Chondrocyte (in vitro differentiated cells): ENCODE results near the gene ECI1. TPM values are rescaled to one million over a fixed set of nuclear protein-coding genes. Genes with fewer than 3 reads are reported as not detected.

ENCODE experiments used
- DNase-seq: peaks from one replicate; pipeline ENCODE4 v3.0.0; 2021; ENCODE audit warnings: mixed read lengths, low spot score
- H3K27ac Mint-ChIP-seq: one replicate; pipeline ENCODE4 v1.8.0; 2021; ENCODE audit warnings: mild to moderate bottlenecking, moderate library complexity, mixed read lengths; ENCODE audit not compliant: unreplicated experiment
- H3K27me3 Mint-ChIP-seq: 2 replicates; pipeline ENCODE4 v1.8.0; 2021; ENCODE audit warnings: low read depth, mixed read lengths
- H3K36me3 Mint-ChIP-seq: 2 replicates; pipeline ENCODE4 v1.8.0; 2021; ENCODE audit warnings: low read depth, mixed read lengths
- H3K4me1 Mint-ChIP-seq: 2 replicates; pipeline ENCODE4 v1.8.0; 2021; ENCODE audit warnings: low read depth, mild to moderate bottlenecking, mixed read lengths
- H3K4me3 Mint-ChIP-seq: one replicate; pipeline ENCODE4 v1.8.0; 2021; ENCODE audit warnings: mild to moderate bottlenecking, moderate library complexity, mixed read lengths; ENCODE audit not compliant: unreplicated experiment
- H3K9me3 Mint-ChIP-seq: 2 replicates; pipeline ENCODE4 v1.8.0; 2021; ENCODE audit warnings: low read depth, mixed read lengths
- microRNA-seq: library from miRNA; unstranded; fragments of <30 nt; microRNA quantifications from one replicate; pipeline ENCODE4 v1.2.0, GENCODE V29; 2020; ENCODE audit warnings: borderline number of aligned reads
- total RNA-seq: library from RNA; stranded (reverse); gene quantifications from 3 replicates; pipeline ENCODE4 v1.2.1, GENCODE V29; 2021
- TF ChIP-seq, protein P1 (sequence below): fragments of 200-600 bp; sonication (generic); IDR thresholded peaks from 2 replicates; pipeline ENCODE4 v1.5.0; 2021; ENCODE audit warnings: antibody characterized with exemption, mild to moderate bottlenecking, moderate library complexity

ECI1 gene
- total RNA-seq, 1 donor from 2014 or later = 44.5 TPM

DNA sequence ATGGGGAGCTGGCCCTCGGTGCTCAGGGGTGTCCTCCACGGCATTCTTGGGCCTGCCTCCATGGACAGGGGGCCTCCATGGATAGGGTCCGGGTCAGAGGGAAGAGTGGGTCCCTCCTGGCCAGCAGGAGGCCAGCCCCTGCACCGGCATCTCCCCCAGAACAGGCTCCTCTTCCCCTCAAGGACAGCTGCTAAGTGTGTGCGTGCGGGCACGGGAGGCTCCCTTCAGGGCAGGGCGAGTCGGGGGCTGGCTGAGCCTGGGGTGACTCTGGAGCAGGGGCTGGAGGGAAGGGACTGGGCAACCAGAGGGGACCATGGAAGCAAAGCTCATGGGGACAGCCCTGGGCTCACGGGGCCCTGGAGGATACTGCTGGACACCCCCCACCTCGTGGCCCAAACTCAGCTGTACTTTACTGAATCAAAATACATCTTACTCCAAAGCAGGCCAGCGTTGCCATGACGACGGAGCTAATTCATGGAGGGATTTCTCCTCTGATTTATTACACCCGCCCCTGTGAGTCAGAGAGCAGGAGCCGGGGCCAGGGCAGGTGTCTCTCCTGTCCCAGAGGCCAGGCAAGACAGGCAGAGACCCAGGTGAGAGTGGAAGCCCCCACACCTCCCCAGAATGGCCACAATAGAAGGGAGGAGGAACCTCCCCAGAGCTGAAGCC is 57.1 kb downstream of the ECI1 start:
- Mint-ChIP-seq H3K27ac (no peak overlapping the region), H3K9me3 (no peaks in the 10 kb centered on the region), H3K36me3 (no peaks in the 10 kb centered on the region), H3K27me3 (peaks cover 7% of the 10 kb centered on the region), H3K4me1 (peaks cover 4% of the 10 kb centered on the region), H3K4me3 (no peak overlapping the region)
- TF ChIP-seq, protein P1, sequence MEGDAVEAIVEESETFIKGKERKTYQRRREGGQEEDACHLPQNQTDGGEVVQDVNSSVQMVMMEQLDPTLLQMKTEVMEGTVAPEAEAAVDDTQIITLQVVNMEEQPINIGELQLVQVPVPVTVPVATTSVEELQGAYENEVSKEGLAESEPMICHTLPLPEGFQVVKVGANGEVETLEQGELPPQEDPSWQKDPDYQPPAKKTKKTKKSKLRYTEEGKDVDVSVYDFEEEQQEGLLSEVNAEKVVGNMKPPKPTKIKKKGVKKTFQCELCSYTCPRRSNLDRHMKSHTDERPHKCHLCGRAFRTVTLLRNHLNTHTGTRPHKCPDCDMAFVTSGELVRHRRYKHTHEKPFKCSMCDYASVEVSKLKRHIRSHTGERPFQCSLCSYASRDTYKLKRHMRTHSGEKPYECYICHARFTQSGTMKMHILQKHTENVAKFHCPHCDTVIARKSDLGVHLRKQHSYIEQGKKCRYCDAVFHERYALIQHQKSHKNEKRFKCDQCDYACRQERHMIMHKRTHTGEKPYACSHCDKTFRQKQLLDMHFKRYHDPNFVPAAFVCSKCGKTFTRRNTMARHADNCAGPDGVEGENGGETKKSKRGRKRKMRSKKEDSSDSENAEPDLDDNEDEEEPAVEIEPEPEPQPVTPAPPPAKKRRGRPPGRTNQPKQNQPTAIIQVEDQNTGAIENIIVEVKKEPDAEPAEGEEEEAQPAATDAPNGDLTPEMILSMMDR = no peak
- DNase-seq = no peak

DNA sequence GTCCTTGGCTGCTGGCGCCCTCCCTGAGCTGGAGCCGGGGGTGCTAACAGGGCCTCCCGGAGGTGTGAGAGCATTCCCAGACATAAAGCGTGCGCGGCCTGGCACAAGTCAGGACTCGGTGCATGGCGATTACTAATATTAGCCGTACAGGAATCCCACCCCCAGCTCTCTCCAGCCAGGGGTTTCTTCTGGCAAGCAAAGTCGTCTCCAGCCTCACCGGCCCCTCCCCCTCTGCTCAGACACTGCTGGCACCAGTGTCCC is 60.0 kb downstream of the ECI1 start:
- no peak overlapping the region for H3K4me3 Mint-ChIP-seq

DNA sequence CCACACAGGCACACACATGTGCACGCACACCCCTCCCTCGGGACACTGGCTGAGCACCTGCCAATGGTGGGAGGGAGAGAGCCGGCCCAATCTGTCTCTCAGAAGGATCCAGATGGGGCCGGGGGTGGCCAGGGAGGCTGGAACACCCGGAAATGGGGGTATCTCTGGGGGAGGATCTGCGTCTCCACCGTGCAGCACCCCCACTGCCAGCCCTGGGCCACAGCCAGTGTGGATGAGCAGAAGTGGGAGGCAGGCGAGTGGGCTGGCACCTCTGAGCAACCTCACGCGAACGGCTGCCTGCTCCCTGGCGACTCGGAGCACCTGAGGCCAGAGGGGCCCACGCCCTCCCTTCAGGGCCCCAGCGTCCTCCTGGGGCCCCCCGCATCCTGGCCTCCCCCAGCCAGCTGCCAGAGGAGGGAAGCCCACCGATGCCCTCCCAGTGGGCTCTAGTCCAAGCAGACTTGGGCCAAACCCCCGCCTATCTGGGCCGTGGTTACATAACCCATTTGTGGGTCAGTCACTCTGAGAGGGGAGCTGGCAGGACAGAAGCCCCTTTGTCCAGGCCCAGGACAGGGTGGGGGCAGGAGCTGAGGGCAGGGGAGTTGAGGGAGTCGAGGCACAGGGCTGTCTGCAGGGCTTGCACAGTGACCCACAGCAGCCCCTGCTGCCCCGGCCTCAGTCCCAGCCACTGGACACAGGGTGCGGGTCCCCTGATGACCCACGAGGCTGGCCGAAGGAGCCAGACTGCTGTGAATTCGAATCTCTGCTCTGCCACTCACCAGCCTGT is 60.5 kb downstream of the ECI1 start:
- DNase-seq = no peak
- H3K4me1 Mint-ChIP-seq = peaks cover 4% of the 10 kb centered on the region
- peaks cover 4% of the 10 kb centered on the region for H3K27me3 Mint-ChIP-seq
- H3K27ac Mint-ChIP-seq = no peak overlapping the region
- H3K36me3 Mint-ChIP-seq = no peaks in the 10 kb centered on the region
- no peak overlapping the region for H3K4me3 Mint-ChIP-seq
- TF ChIP-seq, protein P1 = no peak
- no peaks in the 10 kb centered on the region for H3K9me3 Mint-ChIP-seq

More for the DNA sequence above, 60.0 kb downstream of the ECI1 start:
- H3K27me3 Mint-ChIP-seq = peaks cover 4% of the 10 kb centered on the region
- no peak for DNase-seq
- no peaks in the 10 kb centered on the region for H3K9me3 Mint-ChIP-seq
- peaks cover 4% of the 10 kb centered on the region for H3K4me1 Mint-ChIP-seq
- H3K27ac Mint-ChIP-seq = no peak overlapping the region
- H3K36me3 Mint-ChIP-seq = no peaks in the 10 kb centered on the region
- TF ChIP-seq, protein P1 = no peak

DNA sequence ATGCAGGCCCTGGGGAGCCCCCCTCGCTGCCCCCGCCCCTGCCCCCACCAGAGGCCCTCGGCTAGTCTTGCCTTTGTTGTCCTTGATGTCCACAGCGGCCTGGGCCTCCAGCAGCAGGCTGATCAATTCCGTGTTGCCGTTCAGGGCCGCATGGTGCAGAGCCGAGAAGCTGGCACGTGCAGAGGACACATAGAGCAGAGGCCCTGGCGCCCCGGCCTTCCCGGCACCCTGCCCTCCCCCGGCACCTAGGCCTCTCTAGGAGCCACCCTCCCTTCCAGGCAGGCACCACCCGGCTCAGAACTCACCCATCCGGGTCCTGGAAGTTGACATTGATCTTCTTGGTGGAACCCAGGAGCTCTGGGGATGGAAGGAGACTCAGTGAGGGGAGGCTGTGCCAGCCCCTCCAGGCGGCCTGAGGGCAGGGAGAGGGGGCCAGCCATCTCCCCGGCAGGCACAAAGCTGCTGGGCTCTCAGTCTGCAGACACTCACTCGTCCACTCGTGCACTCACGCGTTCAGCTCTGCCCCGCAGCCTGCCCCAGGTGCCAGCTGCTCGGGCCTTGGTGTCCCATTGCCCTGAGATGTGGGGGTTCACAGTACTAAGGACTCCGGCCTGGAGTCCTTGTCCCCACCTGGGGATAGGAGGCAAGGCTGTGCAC is 61.3 kb downstream of the ECI1 start:
- H3K4me3 Mint-ChIP-seq = no peak overlapping the region
- H3K36me3 Mint-ChIP-seq = no peaks in the 10 kb centered on the region
- no peak overlapping the region for H3K27ac Mint-ChIP-seq
- DNase-seq = no peak
- TF ChIP-seq, protein P1 = no peak
- H3K4me1 Mint-ChIP-seq = peaks cover 4% of the 10 kb centered on the region
- no peaks in the 10 kb centered on the region for H3K9me3 Mint-ChIP-seq
- peaks cover 4% of the 10 kb centered on the region for H3K27me3 Mint-ChIP-seq

Small RNA genes within 50 kb of the gene (microRNA-seq; reads per million reads assigned to microRNA genes)
- gene MIR3677 (not detected), gene MIR4717 (not detected)

Other genes with a start within 250 kb of the ECI1 start
- 39.0 to 43.4 TPM (median 41.7 TPM) in 3 replicates for gene ZNF598, start 241.8 kb downstream of the ECI1 start, total RNA-seq
- 1.1 to 3.7 TPM (median 2.5 TPM) in 3 replicates for gene NPW, start 231.8 kb downstream of the ECI1 start, total RNA-seq
- gene NHERF2, start 224.7 kb downstream of the ECI1 start, total RNA-seq = 61.5 to 89.4 TPM (median 87.0 TPM) in 3 replicates
- gene NTHL1, start 203.8 kb downstream of the ECI1 start, total RNA-seq = 12.6 to 15.4 TPM (median 14.2 TPM) in 3 replicates
- gene TSC2, start 203.6 kb downstream of the ECI1 start, total RNA-seq = 107 to 158 TPM (median 108 TPM) in 3 replicates
- 131 to 230 TPM (median 216 TPM) in 3 replicates for gene PKD1, start 115.7 kb downstream of the ECI1 start, total RNA-seq
- 0.28 to 1.1 TPM (median 0.80 TPM) in 3 replicates for gene RAB26, start 103.0 kb downstream of the ECI1 start, total RNA-seq
- gene TRAF7, start 95.8 kb downstream of the ECI1 start, total RNA-seq = 62.1 to 71.3 TPM (median 63.4 TPM) in 3 replicates
- gene CASKIN1, start 55.0 kb downstream of the ECI1 start, total RNA-seq = 1.3 to 3.6 TPM (median 2.3 TPM) in 3 replicates
- 37.1 to 41.4 TPM (median 39.3 TPM) in 3 replicates for gene MLST8, start 46.1 kb downstream of the ECI1 start, total RNA-seq
- 5.4 to 7.3 TPM (median 6.9 TPM) in 3 replicates for gene BRICD5, start 40.7 kb downstream of the ECI1 start, total RNA-seq
- gene PGP, start 36.7 kb downstream of the ECI1 start, total RNA-seq = 15.6 to 21.1 TPM (median 16.0 TPM) in 3 replicates
- gene E4F1, start 28.0 kb downstream of the ECI1 start, total RNA-seq = 18.7 to 25.7 TPM (median 20.7 TPM) in 3 replicates
- 0.97 to 1.6 TPM (median 1.2 TPM) in 3 replicates for gene DNASE1L2, start 15.1 kb downstream of the ECI1 start, total RNA-seq
- gene RNPS1, start 16.5 kb upstream of the ECI1 start, total RNA-seq = 109 to 122 TPM (median 111 TPM) in 3 replicates
- gene ABCA3, start 89.1 kb upstream of the ECI1 start, total RNA-seq = 16.3 to 27.3 TPM (median 26.0 TPM) in 3 replicates
- gene CCNF, start 177.9 kb upstream of the ECI1 start, total RNA-seq = 4.9 to 7.7 TPM (median 7.6 TPM) in 3 replicates
- 3.9 to 6.5 TPM (median 5.5 TPM) in 3 replicates for gene TEDC2, start 208.5 kb upstream of the ECI1 start, total RNA-seq
- gene NTN3, start 219.7 kb upstream of the ECI1 start, total RNA-seq = 1.5 to 2.1 TPM (median 1.8 TPM) in 3 replicates
- 17.9 to 19.6 TPM (median 18.7 TPM) in 3 replicates for gene TBC1D24, start 223.5 kb upstream of the ECI1 start, total RNA-seq